ENCODE data around the gene PATL1.
A peak's percentile ranks its signal among the peaks of the same experiment; 100 is the strongest.
"Not testable (repeated sequence)": the region's sequence is repeated elsewhere in the genome, so short reads cannot be mapped to it uniquely, and the experiment has no call there.

The PATL1 gene, protein sequence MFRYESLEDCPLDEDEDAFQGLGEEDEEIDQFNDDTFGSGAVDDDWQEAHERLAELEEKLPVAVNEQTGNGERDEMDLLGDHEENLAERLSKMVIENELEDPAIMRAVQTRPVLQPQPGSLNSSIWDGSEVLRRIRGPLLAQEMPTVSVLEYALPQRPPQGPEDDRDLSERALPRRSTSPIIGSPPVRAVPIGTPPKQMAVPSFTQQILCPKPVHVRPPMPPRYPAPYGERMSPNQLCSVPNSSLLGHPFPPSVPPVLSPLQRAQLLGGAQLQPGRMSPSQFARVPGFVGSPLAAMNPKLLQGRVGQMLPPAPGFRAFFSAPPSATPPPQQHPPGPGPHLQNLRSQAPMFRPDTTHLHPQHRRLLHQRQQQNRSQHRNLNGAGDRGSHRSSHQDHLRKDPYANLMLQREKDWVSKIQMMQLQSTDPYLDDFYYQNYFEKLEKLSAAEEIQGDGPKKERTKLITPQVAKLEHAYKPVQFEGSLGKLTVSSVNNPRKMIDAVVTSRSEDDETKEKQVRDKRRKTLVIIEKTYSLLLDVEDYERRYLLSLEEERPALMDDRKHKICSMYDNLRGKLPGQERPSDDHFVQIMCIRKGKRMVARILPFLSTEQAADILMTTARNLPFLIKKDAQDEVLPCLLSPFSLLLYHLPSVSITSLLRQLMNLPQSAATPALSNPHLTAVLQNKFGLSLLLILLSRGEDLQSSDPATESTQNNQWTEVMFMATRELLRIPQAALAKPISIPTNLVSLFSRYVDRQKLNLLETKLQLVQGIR

DNA sequence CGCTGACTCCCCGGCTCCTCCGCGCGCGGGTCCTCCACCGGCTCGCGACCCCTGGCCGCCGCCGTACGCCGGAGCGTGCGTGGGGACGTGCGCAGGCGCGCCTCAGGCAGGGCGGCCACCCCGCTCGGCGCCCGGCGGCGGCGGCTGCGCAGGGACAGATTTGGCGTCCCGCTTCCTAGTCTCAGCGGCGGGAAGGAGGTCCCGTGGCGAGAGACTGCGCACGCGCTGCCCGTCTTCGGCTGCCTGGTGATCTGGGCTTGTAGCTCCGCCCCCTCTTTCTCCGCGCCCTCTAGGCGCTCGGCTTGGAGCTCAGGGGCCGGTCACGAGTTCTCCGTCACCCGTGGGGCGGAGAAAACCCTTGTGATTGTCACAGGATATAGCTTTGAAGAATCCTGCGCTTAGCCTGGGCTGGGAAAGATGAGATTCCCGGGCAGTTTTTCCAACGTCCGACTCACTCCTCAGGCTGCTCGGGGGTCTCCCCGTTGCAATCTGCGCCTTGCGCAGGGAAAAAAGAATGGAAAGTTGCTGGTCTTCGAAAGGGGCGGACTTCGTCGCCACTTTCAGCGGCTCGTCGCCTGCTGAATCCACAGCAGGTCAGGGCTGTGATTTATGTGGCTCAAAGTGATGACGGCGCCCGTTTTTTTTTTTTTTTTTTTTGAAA is at the start of gene PATL1:
Gene PATL1 (minus strand): TSS at position 88 of the 661 bp plus-strand sequence. CDS start 142 bp downstream, outside the sequence.
- DNase-seq: peak; percentile 99

DNA sequence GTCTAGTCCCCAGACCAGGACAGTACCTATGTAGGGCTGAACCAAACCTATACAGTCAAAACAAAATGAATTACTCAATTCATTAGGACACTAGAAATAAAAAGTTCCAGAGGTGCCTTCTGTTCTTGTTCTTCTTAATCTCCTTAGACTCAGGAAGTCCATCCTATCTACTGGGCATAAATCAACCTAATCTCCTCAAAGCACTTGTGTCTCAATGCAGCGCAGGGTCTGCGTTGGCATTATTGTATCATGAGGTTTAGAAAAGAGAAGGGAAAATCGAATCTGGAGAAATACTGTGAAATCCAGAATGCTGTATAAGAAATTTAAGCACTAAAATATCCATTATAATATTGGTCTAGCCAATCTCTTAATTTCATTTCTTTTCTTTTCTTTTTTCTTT is 47.2 kb upstream of the PATL1 start:
- no peak for DNase-seq

DNA sequence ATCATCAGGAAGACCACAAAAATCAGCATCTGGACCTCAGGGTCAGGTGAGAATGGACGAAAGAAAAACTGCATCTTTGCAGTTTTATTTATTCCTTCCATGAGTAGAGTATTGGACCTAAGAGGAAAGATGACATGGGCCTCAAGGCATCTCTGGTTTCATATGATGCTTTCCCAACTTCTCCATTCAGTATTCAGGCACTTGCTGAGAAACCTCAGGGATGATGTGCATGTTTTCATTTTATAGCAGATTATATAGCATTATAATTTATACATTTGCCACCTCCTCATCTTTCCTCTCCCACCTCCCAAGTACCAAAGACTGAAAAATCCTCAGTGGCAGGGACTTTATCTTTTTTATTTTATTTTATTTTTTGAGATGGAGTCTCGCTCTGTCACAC is 44.9 kb upstream of the PATL1 start, which contains the start of gene OR10V1:
Gene OR10V1 (minus strand): TSS at position 101 of the 400 bp plus-strand sequence. CDS start 0 bp downstream, at position 101.
- no peak for DNase-seq

DNA sequence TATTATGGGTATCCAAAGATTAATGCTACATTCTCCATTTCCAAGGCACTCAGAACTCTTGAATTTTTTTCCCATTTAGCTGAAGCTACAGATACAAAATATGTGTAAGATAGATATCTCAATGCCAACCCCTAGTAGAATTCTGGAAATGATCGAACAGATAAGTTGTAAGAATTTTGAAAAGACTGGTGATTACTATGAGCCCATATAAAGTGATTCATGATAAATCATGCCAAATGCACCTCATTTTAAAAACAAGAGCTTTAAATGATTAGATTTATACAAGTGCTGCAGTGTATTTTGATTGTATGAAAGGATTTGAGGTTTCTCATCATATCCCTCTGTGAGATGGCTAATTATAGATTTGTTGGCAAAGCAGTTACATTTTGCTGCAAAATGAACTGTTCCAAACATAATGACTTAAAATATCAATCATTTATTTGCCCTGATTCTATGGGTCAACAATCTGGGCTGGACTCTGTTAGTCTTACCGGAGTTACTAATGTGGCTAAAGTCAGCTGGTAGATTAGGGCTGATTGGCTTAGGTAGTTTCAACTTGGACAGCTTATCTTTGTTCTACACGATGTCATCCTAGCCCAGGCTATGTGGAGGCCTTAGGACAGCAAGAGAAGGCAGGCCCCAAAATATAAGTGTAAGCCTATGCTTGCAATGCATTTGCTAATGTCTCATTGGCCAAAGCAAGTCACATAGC is 41.5 kb upstream of the PATL1 start:
- DNase-seq: no peak

DNA sequence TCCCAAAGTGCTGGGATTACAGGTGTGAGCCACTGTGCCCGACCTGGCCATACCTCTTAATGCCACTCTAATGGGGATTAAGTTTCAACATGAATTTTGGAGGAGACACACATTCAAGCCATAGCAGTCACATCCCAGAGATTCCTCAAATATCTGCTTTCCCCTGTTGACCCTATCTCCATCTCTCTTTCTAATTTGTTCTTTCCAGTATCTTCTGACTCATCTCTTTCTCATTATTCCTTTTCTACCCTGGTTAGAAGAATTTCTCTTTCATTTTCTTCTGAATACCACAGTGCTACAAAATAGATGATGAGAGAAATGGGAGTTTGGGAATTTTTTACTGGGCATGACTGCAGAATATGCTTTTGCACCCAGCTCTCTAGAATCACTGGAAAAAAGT is 39.7 kb upstream of the PATL1 start:
- DNase-seq: no peak

DNA sequence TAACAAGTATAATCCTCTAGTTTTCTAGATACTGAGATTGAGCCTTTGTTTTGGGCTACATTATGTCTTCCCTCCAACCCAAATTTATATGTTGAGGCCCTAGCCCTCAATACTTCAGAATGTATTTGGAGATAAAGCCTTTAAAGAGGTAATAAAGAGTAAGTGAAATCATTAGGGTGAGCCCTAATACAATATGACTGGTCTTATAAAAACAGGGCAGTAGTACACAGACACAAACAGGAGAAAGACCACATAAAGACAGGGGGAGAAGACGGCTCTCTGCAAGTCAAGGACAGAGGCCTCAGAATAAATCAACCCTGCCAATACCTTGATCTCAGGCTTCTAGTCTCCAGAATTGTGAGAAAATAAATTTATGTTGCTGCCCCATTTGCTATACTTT is 38.5 kb upstream of the PATL1 start:
- no peak for DNase-seq

DNA sequence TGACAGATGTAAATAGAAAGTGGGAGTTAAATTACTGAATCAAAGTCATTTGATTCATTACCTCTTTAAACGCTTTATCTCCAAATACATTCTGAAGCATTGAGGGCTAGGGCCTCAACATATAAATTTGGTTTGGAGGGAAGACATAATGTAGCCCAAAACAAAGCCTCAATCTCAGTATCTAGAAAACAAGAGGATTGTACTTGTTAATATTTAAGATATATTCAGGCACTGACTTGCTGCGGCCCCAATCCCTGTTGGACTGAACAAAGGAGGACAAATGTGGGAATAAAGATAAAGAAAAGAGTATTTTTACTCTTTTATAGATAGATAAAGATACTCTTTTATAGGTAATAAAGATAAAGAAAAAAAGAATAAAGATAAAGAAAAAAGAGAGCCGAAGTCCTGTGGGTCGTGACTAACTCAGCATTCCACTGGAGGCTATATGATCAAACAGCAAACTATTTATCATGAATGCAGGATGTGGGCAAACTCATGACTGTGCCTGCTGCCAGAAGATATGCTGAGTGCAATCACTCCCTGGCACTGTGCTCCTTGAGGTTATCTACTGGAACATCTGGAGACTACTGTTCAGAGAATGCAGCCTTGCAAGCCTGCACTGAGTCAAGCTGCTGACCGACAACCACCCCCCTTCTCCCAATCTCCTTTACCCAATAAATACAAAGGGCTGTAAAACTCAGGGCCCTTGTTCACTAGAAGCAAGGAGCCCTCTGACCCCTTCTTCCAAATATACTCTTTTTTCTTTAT is 37.9 kb upstream of the PATL1 start:
- no peak for DNase-seq

DNA sequence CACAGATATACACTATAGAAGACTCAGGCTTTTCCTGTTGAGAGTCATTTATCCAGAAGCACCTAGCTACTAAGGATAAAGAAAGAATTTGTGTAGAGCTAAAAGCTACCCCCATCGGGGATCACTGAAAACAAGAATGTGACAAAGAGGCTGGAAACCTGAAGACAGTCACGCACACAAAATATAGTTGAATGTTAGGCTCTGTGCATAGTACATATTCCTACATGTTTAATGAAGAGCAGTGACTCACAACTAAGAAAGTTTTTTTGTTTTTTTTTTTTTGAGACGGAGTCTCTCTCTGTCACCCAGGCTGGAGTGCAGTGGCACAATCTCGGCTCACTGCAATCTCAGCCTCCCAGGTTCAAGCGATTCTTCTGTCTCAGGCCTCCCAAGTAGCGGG is 36.5 kb upstream of the PATL1 start:
- no peak for DNase-seq

DNA sequence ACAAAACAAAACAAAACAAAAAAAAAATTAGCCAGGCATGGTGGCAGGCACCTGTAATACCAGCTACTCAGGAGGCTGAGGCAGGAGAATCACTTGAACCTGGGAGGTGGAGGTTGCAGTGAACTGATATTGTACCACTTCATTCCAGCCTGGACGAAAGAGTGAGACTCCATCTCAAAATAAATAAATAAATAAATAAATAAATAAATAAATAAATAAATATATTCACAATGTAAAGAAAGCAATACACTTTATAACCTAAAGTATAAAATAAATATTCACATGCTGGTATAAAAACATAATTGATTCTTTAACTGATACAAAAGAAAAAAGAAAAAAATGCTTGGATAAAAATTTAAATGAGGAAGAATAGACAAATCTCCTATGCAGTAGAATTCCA is 34.7 kb upstream of the PATL1 start:
- DNase-seq: not testable (repeated sequence)

DNA sequence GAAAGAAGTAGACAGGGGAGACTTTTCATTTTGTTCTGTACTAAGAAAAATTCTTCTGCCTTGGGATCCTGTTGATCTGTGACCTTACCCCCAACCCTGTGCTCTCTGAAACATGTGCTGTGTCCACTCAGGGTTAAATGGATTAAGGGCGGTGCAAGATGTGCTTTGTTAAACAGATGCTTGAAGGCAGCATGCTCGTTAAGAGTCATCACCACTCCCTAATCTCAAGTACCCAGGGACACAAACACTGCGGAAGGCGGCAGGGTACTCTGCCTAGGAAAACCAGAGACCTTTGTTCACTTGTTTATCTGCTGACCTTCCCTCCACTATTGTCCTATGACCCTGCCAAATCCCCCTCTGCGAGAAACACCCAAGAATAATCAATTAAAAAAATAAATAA is 31.3 kb upstream of the PATL1 start:
- not testable (repeated sequence) for DNase-seq

DNA sequence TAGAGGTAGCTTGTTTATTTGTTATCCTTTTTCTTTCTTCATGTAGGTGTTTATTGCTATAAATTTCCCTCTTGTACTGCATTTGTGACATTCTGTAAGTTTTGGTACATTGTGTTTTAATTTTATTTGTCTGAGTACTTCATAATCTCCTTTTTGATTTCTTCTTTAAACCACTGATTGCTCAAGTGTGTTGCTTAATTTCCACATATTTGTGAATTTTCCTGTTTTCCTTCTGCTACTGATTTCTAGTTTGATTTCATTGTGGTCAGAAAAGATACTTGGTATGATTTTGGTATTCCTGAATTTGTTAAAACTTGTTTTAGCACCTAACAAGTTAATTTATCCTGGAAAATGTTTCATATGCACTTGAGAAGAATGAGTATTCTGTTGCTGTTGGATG is 29.7 kb upstream of the PATL1 start:
- DNase-seq: no peak

DNA sequence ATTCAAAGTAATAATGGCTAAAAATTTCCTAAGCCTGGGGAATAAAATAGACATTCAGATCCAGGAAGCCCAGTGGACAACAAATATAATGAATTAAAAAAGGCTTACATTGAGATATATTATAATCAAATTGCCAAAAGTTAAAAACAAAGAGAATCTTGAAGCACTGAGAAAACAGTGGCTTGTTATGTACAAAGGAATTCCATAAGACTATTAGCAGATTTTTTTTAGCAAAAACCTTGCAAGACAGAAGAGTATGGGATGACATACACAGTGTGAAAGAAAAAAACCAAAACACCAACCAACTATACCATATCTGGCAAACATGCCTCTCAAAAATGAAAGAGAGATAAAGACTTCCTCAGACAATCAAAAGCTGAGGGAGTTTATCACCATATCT is 24.1 kb upstream of the PATL1 start:
- DNase-seq: no peak

DNA sequence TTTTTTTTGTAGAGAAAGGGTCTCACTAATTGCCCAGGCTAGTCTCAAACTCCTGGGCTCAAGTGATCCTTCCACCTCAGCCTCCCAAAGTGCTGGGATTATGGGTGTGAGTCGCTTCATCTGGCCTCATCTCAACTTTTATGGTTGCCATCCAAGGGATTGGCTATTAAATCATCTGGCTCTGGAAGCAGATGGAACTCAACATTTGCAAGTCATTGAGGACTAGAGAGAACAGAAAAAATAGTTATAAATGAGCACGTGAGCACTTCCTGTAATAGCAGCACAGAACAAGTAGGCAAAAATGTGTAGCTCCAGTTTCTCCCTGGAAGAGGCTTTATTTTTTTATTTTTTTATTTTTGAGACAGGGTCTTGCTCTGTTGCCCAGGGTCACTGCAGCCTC is 22.3 kb upstream of the PATL1 start:
- no peak for DNase-seq

DNA sequence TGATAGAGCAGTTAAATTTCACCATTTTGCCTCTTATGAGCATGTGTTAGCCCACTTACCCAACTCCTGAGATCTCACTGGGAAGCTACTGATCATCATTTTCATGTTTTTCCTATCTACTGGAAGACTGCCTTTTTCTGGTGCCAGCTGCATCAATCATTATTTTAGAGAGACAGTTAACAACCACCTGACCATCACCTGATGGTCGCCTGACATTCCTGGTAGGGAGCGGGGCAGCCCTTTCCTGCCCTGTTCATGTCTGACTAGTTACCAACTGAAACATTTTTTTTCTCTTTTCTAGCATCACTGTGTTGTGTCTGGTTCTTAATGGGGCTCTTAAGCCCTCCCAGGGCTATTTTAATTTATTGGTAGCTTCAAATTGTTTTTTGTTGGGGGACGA is 20.2 kb upstream of the PATL1 start:
- no peak for DNase-seq

DNA sequence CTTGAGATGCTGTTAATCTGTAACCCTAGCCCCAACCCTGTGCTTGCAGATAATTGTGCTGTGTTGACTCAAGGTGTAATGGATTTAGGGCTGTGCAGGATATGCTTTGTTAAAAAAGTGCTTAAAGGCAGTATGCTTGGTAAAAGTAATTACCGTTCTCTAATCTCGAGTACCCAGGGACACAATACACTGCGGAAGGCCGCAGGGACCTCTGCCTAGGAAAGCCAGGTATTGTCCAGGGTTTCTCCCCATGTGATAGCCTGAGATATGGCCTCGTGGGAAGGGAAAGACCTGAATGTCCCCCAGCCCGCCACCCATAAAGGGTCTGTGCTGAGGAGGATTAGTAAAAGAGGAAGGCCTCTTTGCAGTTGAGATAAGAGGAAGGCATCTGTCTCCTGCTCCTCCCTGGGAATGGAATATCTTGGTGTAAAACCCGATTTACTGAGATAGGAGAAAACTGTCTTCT is 12.5 kb upstream of the PATL1 start:
- DNase-seq: not testable (repeated sequence)

DNA sequence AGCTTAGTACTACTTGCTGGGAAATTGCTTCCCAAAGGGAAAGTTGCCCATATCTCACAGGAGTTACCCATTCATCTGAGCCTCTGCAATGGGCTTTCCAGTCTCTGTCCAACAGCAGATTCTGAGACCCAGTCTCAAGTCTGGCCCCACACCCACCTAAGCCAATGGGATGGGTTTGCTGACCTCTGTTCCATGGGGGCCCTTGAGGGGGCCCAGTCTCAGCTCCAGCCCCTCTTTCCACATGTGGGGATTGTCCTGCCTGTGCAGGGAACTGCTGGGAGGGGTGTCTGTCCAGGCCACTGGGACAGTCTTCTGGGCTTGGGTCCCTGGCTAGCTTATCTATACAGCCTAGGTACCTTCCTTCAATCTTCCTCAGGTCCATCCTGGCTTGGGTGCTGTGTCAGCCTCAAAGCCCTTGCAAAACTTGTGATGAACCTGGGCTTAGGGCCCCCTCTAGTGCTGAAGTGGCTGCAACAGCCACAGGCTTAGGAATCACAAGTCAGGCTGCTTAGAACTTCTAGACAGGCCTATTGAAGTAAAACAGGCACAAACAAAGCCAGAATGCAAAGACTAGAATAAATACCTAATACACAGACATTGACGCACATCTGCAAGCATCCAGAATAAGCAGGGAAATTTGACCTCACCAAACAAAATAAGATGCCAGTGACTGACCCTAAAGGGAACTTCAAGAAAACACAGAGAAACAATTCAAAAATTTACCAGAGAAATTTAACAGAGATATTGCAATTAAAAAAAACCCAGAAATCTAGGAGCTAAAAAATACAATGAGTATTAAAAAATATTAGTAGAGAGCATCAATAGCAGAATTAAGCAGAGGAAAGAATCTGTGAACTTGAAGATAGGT is 11.7 kb upstream of the PATL1 start:
- DNase-seq: peak; percentile 40

DNA sequence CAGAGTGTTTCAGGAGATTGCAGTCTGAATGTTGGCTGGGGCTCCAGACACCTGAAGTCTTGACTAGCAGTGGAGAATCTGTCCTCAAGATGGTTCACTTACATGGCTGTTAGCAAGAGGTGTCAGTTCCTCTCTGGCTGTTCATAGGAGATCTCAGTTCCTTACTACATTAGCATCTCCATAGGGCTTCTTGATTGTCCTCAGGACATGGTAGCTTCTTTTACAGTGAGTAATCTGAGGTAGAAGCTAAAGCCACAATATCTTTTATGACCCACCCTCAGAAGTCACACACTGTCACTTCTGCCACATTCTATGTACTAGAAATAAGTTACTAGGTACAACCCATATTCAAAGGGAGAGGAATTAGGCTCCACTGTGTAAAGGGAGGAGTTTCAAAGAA is 10.5 kb upstream of the PATL1 start:
- no peak for DNase-seq

DNA sequence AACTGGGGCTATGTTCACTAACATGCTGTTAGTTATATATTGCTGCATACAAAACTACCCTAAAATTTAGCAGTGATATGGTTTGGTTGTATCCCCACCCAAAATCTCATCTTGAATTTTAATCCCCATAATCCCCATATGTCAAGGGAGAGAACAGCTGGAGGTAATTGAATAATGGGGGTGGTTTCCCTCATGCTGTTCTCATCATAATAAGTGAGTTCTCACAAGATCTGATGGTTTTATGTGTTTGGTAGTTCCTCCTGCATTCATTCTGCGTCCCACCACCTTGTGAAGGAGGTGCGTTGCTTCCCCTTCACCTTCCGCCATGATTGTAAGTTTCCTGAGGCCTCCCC is 10.0 kb upstream of the PATL1 start:
- no peak for DNase-seq

DNA sequence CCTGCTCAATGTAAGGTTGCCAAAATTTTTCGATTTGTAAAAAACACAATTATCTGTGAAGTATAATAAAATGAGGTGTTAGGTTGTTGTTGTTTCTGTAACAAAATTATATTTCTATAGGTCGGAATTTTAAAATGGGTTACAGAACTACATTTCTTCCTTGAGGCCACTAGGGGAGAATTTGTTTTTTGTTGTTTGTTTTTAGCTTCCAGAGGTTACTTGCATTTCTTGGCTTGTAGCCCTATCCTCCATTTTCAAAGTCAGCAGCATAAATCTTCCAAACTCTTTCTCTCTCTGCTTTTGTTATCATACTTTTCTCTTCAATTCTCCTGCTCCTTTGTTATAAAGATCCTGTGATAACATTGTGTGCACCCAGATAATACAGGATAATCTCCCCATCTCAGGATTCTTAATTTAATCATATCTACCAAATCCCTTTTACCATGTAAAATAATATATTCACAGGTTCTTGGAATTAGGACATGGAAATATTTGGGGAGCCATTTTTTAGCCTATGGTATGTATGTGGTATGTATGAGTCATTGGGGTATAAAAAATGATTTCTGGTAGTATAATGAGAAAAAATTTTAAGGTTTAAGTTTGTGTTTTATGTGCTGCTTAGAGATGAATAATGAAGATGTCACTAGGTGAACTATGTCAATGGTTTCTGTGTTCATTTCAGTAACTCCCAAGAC is 9.4 kb upstream of the PATL1 start:
- DNase-seq: no peak

DNA sequence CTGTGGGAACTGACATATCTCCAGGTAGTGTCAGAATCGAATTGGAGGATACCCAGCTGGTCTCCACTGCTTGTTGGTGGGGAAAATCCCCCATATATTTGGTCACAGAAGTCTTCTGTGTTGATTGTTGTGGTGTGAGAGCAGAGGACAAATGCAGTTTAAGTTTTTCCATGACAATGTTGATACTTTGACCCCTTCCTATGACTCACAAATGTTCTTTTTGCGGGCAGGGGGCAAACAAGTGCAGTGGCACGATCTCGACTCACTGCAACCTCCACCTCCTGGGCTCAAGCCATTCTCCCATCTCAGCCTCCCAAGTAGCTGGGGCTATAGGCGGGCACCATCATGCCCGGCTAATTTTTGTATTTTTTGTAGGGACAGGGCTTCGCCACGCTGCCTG is 7.4 kb upstream of the PATL1 start:
- DNase-seq: no peak

DNA sequence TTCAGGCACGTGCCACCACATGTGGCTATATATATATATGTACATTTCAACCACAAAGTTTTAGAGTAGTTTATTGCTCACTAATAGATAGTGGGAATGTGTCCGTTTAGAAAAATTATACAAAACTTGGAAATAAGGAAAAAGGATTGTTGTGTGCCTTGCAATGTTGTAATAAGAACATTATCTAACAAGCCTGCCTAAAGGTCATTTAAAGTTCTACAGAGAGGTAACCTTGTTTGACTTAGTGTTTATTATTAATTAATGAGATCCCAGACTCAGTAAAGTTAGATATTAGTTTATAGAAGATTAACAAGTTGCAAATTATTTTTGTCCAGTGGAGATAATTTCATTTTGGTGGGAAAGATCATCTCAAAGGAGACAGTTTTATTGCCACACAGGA is 5.5 kb upstream of the PATL1 start:
- no peak for DNase-seq
